ENCODE results near the gene TNXB. TPM values are rescaled to one million over a fixed set of nuclear protein-coding genes. Genes with fewer than 3 reads are reported as not detected.
"Not testable (repeated sequence)": the region's sequence is repeated elsewhere in the genome, so short reads cannot be mapped to it uniquely, and the experiment has no call there.

Gene TNXB
- total RNA-seq, 4 donors from 2014 or later = 38.5 to 301 (median 117) TPM

GRCh38 chr6:32108094-32108627, 977 bp downstream of the TNXB start:
- H3K36me3 ChIP-seq = no peaks in the 10 kb centered on the region
- DNase-seq = peak in 2 of 3 donors; percentile 60 to 70
- H3K9me3 ChIP-seq = no peaks in the 10 kb centered on the region
- H3K4me1 ChIP-seq = peaks cover 0 to 30% (median 2%) of the 10 kb centered on the region in 4 donors
- peak overlapping the region; percentile 20 to 46 (median 31) for H3K4me3 ChIP-seq
- no peak for TF ChIP-seq CTCF (IDR thresholded peaks at IDR 0.05)
- no peak for TF ChIP-seq POLR2A (IDR thresholded peaks at IDR 0.05)
- H3K27ac ChIP-seq = peak overlapping the region; percentile 66 to 83 (median 74)
- no peaks in the 10 kb centered on the region for H3K27me3 ChIP-seq

- H3K9me3 ChIP-seq = no peaks in the 10 kb centered on the region
- H3K4me3 ChIP-seq = peak overlapping the region in 1 of 4 donors; percentile 46
- TF ChIP-seq POLR2A (IDR thresholded peaks at IDR 0.05) = no peak
- no peak for TF ChIP-seq CTCF (IDR thresholded peaks at IDR 0.05)
- no peaks in the 10 kb centered on the region for H3K27me3 ChIP-seq
- peaks cover 0 to 25% (median 2%) of the 10 kb centered on the region in 4 donors for H3K4me1 ChIP-seq
- H3K27ac ChIP-seq = peak overlapping the region; percentile 66 to 83 (median 74)
- no peaks in the 10 kb centered on the region for H3K36me3 ChIP-seq
- DNase-seq = no peak
Observed at GRCh38 chr6:32107406-32107805, 1.7 kb downstream of the TNXB start.

- Histone ChIP-seq H3K9me3 (no peaks in the 10 kb centered on the region), H3K27me3 (no peaks in the 10 kb centered on the region), H3K27ac (no peak overlapping the region), H3K4me1 (peaks cover 0 to 21% (median 2%) of the 10 kb centered on the region in 4 donors), H3K4me3 (peak overlapping the region in 1 of 4 donors; percentile 46), H3K36me3 (no peaks in the 10 kb centered on the region)
- TF ChIP-seq CTCF (IDR thresholded peaks at IDR 0.05) = no peak
- no peak for DNase-seq
Observed at GRCh38 chr6:32105433-32105832, 3.7 kb downstream of the TNXB start.

GRCh38 chr6:32102255-32102654, 6.9 kb downstream of the TNXB start:
- Histone ChIP-seq H3K27ac (no peak overlapping the region), H3K4me3 (no peak overlapping the region), H3K9me3 (no peaks in the 10 kb centered on the region), H3K4me1 (peaks cover 0 to 3% (median 0%) of the 10 kb centered on the region in 4 donors), H3K27me3 (no peaks in the 10 kb centered on the region), H3K36me3 (no peaks in the 10 kb centered on the region)
- no peak for DNase-seq
- TF ChIP-seq POLR2A (IDR thresholded peaks at IDR 0.05) (no peak), CTCF (IDR thresholded peaks at IDR 0.05) (no peak)

- H3K27me3 ChIP-seq = peaks cover 3 to 15% of the 10 kb centered on the region in 2 donors
- H3K4me3 ChIP-seq, H3K36me3 ChIP-seq, H3K9me3 ChIP-seq, DNase-seq, H3K27ac ChIP-seq: not testable (repeated sequence)
- H3K4me1 ChIP-seq = peaks cover 0 to 13% (median 0%) of the 10 kb centered on the region in 4 donors
Observed at GRCh38 chr6:32100251-32100650, 8.9 kb downstream of the TNXB start.

GRCh38 chr6:32097364-32097763, 11.8 kb downstream of the TNXB start:
- TF ChIP-seq CTCF (IDR thresholded peaks at IDR 0.05) (no peak), POLR2A (IDR thresholded peaks at IDR 0.05) (no peak)
- H3K9me3 ChIP-seq = no peaks in the 10 kb centered on the region
- H3K4me3 ChIP-seq = no peak overlapping the region
- peaks cover 0 to 18% (median 0%) of the 10 kb centered on the region in 4 donors for H3K4me1 ChIP-seq
- DNase-seq = no peak
- peaks cover 3 to 15% of the 10 kb centered on the region in 2 donors for H3K27me3 ChIP-seq
- H3K27ac ChIP-seq = no peak overlapping the region
- no peaks in the 10 kb centered on the region for H3K36me3 ChIP-seq
